ENCODE data around the gene PBX3. TPM values are rescaled to one million over a fixed set of nuclear protein-coding genes. Genes with fewer than 3 reads are reported as not detected.

PBX3 gene
- total RNA-seq, 1 donor from 2014 or later = 37.7 TPM

- TF ChIP-seq CTCF (IDR thresholded peaks at IDR 0.05; ENCODE audit: unreplicated experiment) = no peak
- H3K27ac Mint-ChIP-seq = no peak overlapping the region
- H3K4me1 Mint-ChIP-seq (ENCODE audit: low read depth) = peaks cover 4% of the 10 kb centered on the region
- peaks cover 14% of the 10 kb centered on the region for H3K9me3 Mint-ChIP-seq (ENCODE audit: low read depth)
- no peaks in the 10 kb centered on the region for H3K27me3 Mint-ChIP-seq
- no peak overlapping the region for H3K4me3 Mint-ChIP-seq (ENCODE audit: low read depth)
- DNase-seq (ENCODE audit: low spot score, unreplicated experiment) = no peak
- H3K36me3 Mint-ChIP-seq (ENCODE audit: insufficient read depth) = peaks cover 24% of the 10 kb centered on the region
These were observed 38.1 kb downstream of the PBX3 start for GRCh38 chr9:125785248-125785751.

- no peak for DNase-seq (ENCODE audit: low spot score, unreplicated experiment)
- H3K27me3 Mint-ChIP-seq = no peaks in the 10 kb centered on the region
- TF ChIP-seq CTCF (IDR thresholded peaks at IDR 0.05; ENCODE audit: unreplicated experiment) = no peak
- peaks cover 4% of the 10 kb centered on the region for H3K4me1 Mint-ChIP-seq (ENCODE audit: low read depth)
- H3K27ac Mint-ChIP-seq = no peak overlapping the region
- peaks cover 14% of the 10 kb centered on the region for H3K36me3 Mint-ChIP-seq (ENCODE audit: insufficient read depth)
- peaks cover 5% of the 10 kb centered on the region for H3K9me3 Mint-ChIP-seq (ENCODE audit: low read depth)
- no peak overlapping the region for H3K4me3 Mint-ChIP-seq (ENCODE audit: low read depth)
These were observed 40.5 kb downstream of the PBX3 start for GRCh38 chr9:125787715-125788114.

GRCh38 chr9:125789196-125789595 is 42.0 kb downstream of the PBX3 start:
- no peak overlapping the region for H3K4me3 Mint-ChIP-seq (ENCODE audit: low read depth)
- H3K9me3 Mint-ChIP-seq (ENCODE audit: low read depth) = no peaks in the 10 kb centered on the region
- no peaks in the 10 kb centered on the region for H3K27me3 Mint-ChIP-seq
- TF ChIP-seq CTCF (IDR thresholded peaks at IDR 0.05; ENCODE audit: unreplicated experiment) = no peak
- DNase-seq (ENCODE audit: low spot score, unreplicated experiment) = no peak
- no peak overlapping the region for H3K27ac Mint-ChIP-seq
- peaks cover 7% of the 10 kb centered on the region for H3K4me1 Mint-ChIP-seq (ENCODE audit: low read depth)
- H3K36me3 Mint-ChIP-seq (ENCODE audit: insufficient read depth) = peaks cover 7% of the 10 kb centered on the region

GRCh38 chr9:125794708-125795107 is 47.5 kb downstream of the PBX3 start:
- H3K4me1 Mint-ChIP-seq (ENCODE audit: low read depth) = peaks cover 20% of the 10 kb centered on the region
- H3K36me3 Mint-ChIP-seq (ENCODE audit: insufficient read depth) = no peaks in the 10 kb centered on the region
- no peak overlapping the region for H3K4me3 Mint-ChIP-seq (ENCODE audit: low read depth)
- H3K27me3 Mint-ChIP-seq = no peaks in the 10 kb centered on the region
- no peaks in the 10 kb centered on the region for H3K9me3 Mint-ChIP-seq (ENCODE audit: low read depth)
- DNase-seq (ENCODE audit: low spot score, unreplicated experiment) = no peak
- TF ChIP-seq CTCF (IDR thresholded peaks at IDR 0.05; ENCODE audit: unreplicated experiment) = no peak
- peak overlapping the region; percentile 23 for H3K27ac Mint-ChIP-seq

- no peaks in the 10 kb centered on the region for H3K36me3 Mint-ChIP-seq (ENCODE audit: insufficient read depth)
- no peak overlapping the region for H3K27ac Mint-ChIP-seq
- H3K4me1 Mint-ChIP-seq (ENCODE audit: low read depth) = peaks cover 20% of the 10 kb centered on the region
- H3K9me3 Mint-ChIP-seq (ENCODE audit: low read depth) = no peaks in the 10 kb centered on the region
- no peak for DNase-seq (ENCODE audit: low spot score, unreplicated experiment)
- no peak for TF ChIP-seq CTCF (IDR thresholded peaks at IDR 0.05; ENCODE audit: unreplicated experiment)
- no peaks in the 10 kb centered on the region for H3K27me3 Mint-ChIP-seq
- H3K4me3 Mint-ChIP-seq (ENCODE audit: low read depth) = no peak overlapping the region
These were observed 48.9 kb downstream of the PBX3 start for GRCh38 chr9:125795970-125796596.

Measured in progenitor cell of endocrine pancreas (in vitro differentiated cells).